PFSK-1 (cell line): Measurements from ENCODE around the gene THRSP.

Experiments used
- FOXP2 ChIP-seq: optimal IDR thresholded peaks from 2 replicates; pipeline ENCODE3; 2011; ENCODE audit warnings: borderline replicate concordance, control low read depth, inconsistent platforms; ENCODE audit not compliant: insufficient read depth; ENCODE audit errors: extremely low read length, extremely low read depth
- TAF1 ChIP-seq: IDR thresholded peaks from 2 replicates; pipeline ENCODE4 v1.6.1; 2012; ENCODE audit warnings: low read length, control low read depth, borderline replicate concordance; ENCODE audit not compliant: insufficient read depth

GRCh38 chr11:78061921-78062311 is 1.7 kb upstream of the THRSP start:
- TF ChIP-seq FOXP2 = no peak
- no peak for TF ChIP-seq TAF1
